ENCODE measurements around the gene SPAG16.
"Not testable (repeated sequence)": the region's sequence is repeated elsewhere in the genome, so short reads cannot be mapped to it uniquely, and the experiment has no call there.

Gene SPAG16

DNA sequence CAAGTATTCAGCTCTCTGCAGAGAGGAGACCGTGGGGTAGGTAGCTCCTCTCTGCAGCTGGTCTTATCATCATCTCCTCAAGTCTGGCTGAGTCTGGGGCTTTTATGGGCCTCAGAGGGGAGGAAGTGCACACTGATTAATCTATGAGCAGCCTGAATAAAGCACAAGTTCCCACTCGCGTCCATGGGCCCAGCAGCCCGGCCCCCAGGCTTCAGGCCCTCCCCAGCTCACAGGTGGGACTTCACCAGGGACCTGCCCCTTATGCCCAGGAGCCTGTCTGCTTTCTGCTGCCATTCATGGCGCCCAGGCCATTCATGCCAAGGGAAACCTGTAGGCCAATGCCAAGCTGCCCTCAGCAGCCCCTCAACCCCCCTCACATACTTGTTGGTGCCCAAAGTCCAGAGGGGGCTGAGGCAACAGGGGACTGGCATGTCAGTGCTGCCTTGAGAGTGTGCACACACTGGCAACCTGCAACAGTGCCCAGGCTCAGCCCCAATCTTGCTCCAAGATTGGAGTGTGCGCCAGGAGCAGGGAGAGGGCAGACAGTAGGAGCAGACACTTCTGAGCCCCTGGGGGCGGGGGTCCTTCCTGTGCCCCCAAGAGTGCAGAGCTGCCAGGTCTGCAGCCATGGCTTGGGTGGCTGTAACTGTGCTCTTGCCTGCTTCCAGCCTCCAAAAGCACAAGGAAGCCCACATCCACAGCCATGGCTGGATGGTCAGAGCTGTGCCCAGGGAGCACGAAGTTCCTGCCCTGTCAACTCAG, 751.0 kb downstream of the SPAG16 start:
- no peaks in the 10 kb centered on the region for H3K4me1 Mint-ChIP-seq
- no peaks in the 10 kb centered on the region for H3K36me3 Mint-ChIP-seq
- H3K27me3 Mint-ChIP-seq, result no peaks in the 10 kb centered on the region
- H3K9me3 Mint-ChIP-seq, result peaks cover 4% of the 10 kb centered on the region
- no peak overlapping the region for H3K27ac Mint-ChIP-seq
- H3K4me3 Mint-ChIP-seq, result no peak overlapping the region

DNA sequence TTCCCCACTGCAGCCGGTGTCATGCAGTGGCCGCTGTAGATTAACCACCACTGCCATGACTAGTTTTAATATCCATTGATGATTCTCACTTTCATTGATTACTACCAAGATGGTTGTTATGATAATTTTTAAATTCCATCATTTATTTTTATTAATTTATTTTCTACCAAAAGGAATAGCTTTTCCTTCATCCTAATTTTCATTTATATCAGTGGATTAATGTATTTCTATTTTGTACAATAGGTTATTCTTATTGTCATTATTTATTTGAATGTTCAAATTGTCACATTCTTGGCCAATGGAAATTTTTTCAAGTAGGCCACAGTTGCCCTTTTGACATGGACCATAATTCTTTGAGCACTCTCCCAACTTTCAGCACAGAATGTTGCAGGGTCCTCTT, 751.7 kb downstream of the SPAG16 start:
- Mint-ChIP-seq H3K4me1 (no peaks in the 10 kb centered on the region), H3K27ac (no peak overlapping the region), H3K4me3 (no peak overlapping the region), H3K27me3 (no peaks in the 10 kb centered on the region), H3K36me3 (no peaks in the 10 kb centered on the region), H3K9me3 (peaks cover 5% of the 10 kb centered on the region)

DNA sequence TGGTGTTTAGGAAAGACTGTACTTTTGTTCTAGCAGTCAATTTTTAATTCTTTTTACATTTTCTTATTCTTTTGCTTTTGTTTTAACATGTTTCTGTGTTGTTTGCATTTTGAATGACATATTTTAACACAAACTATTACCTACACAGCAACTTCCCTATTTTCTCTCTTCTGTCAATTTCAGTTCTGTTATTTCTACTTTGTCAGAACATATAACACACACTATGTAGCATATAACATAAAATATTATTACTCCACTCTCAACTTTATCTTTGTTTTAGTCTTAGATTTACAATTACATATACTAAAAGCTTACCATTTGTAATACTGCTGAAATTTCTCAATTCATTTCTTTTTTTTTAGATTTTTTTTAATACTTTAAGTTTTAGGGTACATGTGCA, 753.9 kb downstream of the SPAG16 start:
- Mint-ChIP-seq H3K27ac (no peak overlapping the region), H3K36me3 (no peaks in the 10 kb centered on the region), H3K4me1 (no peaks in the 10 kb centered on the region), H3K4me3 (no peak overlapping the region), H3K27me3 (no peaks in the 10 kb centered on the region), H3K9me3 (peaks cover 13% of the 10 kb centered on the region)

DNA sequence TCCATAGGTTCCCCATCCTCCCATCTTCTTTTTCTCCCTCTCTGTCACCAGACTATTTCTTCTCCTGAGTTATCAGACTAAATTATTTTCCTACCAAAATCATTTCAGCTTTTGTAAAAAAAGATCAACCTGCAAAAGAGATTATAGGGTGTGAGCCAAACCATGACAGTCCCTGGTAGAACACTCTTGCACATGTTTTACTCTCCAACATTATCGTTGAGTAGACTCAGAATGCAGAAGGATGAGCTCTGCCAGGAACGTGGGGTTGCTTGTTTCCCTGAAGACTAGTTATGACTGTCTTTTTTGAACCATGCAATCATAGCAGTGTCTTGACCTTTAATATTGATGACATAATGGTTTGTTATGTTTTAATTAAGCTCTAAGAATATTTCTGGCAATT, 766.5 kb downstream of the SPAG16 start:
- H3K4me1 Mint-ChIP-seq, result no peaks in the 10 kb centered on the region
- H3K27me3 Mint-ChIP-seq, result no peaks in the 10 kb centered on the region
- H3K36me3 Mint-ChIP-seq, result no peaks in the 10 kb centered on the region
- no peaks in the 10 kb centered on the region for H3K9me3 Mint-ChIP-seq
- H3K4me3 Mint-ChIP-seq, result no peak overlapping the region
- H3K27ac Mint-ChIP-seq, result no peak overlapping the region

DNA sequence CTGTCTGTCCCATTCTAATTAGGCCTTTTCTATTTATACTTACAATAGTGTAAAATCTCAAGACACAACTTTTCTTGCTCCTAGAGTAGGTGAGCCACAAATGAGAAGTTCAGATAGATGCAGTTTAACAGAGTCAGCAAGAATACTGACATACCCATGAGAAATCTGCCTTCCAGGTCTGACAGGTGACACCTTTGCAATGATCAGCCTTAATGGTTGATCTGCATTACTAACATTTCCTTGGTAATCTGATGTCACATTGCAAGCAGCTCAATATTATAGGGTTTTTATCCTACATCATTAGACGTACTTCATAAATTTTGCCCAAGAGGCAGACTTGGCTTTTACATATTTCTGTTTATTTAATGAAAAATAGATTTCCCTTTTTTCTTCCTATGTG, 767.3 kb downstream of the SPAG16 start:
- Mint-ChIP-seq H3K36me3 (no peaks in the 10 kb centered on the region), H3K27me3 (no peaks in the 10 kb centered on the region), H3K27ac (no peak overlapping the region), H3K9me3 (no peaks in the 10 kb centered on the region), H3K4me1 (no peaks in the 10 kb centered on the region), H3K4me3 (no peak overlapping the region)

DNA sequence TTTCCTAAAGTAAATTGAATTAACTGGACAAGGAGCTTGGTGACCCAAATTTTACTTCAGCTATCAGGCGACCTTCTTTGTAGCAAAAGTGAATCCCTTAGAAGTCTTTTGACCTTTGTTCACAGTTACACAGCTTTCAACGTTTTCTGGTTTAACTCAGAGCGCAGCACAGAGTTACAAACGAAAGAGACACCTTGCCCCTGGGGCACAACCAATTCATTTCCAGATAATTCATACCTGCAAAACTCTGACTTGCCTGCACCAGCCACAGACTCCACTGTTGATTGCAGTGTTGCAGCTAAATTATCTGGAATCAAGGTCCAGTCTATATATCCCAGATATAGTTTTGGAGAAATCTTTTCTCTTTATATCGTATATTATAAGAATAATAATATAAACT, 768.0 kb downstream of the SPAG16 start:
- Mint-ChIP-seq H3K9me3 (no peaks in the 10 kb centered on the region), H3K27me3 (no peaks in the 10 kb centered on the region), H3K36me3 (no peaks in the 10 kb centered on the region), H3K4me3 (no peak overlapping the region), H3K27ac (no peak overlapping the region), H3K4me1 (no peaks in the 10 kb centered on the region)

DNA sequence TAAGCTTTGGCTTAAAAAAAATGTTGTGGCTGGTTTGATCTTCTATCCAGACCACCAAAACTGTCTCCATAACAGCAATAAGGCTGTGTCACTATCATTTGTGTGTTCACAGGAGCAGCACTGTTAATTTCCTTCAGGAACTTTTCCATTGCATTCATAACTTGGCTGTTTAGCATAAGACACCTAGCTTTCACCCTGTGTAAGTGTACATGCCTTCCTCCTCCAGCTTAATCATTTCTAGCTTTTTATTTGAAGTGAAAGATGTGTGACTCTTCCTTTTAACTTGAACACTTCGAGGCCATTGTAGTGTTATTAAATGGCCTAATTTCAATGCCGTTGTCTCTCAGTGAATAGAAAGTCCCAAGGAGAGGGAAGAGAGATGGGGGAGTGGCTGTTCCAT, 773.7 kb downstream of the SPAG16 start:
- no peak overlapping the region for H3K27ac Mint-ChIP-seq
- H3K9me3 Mint-ChIP-seq, result no peaks in the 10 kb centered on the region
- H3K27me3 Mint-ChIP-seq, result no peaks in the 10 kb centered on the region
- H3K36me3 Mint-ChIP-seq, result no peaks in the 10 kb centered on the region
- H3K4me3 Mint-ChIP-seq, result no peak overlapping the region
- no peaks in the 10 kb centered on the region for H3K4me1 Mint-ChIP-seq

DNA sequence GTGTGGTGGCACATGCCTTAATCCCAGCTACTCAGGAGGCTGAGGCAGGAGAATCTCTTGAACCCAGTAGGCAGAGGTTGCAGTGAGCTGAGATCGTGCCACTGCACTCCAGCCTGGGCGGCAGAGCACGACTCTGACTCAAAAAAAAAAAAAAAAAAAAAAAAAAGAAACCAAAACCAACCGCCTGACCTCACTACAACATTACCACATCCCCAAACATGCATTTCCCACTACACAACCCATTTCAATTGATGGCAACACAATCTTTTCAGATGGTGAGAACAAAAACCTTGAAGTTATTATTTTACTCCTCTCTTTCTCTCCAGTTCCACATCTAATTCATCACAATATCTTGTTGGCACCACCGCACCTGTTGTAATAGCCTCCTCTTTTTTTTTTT, 778.0 kb downstream of the SPAG16 start:
- not testable (repeated sequence) for H3K9me3 Mint-ChIP-seq, H3K4me3 Mint-ChIP-seq, H3K36me3 Mint-ChIP-seq, H3K4me1 Mint-ChIP-seq, H3K27me3 Mint-ChIP-seq, H3K27ac Mint-ChIP-seq

DNA sequence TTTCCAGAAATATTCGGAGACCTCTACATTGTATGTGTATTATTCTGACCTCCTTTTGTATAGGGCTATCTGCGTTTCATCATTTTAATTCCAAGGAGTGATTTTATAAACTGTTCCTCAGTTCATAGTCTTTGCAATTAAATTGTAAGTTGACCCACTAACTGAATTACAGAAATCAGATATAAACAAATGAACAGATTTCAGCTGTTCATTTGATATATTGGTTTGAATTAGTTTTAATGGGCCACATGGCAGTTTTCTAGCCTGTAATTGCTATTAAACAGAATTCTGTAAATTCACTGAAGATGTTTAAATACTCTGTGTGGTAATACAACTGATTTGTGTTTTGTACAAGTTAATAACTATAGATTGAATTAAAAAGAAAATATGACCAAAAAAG, 780.2 kb downstream of the SPAG16 start:
- H3K9me3 Mint-ChIP-seq, result no peaks in the 10 kb centered on the region
- H3K4me3 Mint-ChIP-seq, result no peak overlapping the region
- H3K4me1 Mint-ChIP-seq, result no peaks in the 10 kb centered on the region
- H3K36me3 Mint-ChIP-seq, result no peaks in the 10 kb centered on the region
- no peaks in the 10 kb centered on the region for H3K27me3 Mint-ChIP-seq
- H3K27ac Mint-ChIP-seq, result no peak overlapping the region

DNA sequence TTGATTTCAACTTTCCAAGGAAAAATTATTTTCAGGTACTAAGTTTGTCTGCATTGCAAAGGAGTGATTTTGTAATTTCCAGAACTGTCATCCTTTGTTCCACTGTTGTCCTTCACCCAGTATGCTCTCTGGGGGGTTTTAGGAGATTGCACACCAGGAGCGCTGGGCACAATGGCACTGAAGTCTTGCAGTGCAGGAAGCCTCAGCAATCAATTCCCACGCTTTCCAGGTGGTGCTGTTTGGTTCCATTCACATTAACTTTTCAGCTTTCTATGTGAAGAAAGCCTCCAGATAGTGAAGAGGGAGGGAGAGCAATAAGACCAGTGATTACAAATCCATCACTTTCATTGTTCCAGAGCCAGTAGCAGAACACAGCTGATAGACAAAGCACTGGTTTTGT, 782.6 kb downstream of the SPAG16 start:
- Mint-ChIP-seq H3K27ac (no peak overlapping the region), H3K4me1 (no peaks in the 10 kb centered on the region), H3K9me3 (no peaks in the 10 kb centered on the region), H3K36me3 (no peaks in the 10 kb centered on the region), H3K4me3 (no peak overlapping the region), H3K27me3 (no peaks in the 10 kb centered on the region)

DNA sequence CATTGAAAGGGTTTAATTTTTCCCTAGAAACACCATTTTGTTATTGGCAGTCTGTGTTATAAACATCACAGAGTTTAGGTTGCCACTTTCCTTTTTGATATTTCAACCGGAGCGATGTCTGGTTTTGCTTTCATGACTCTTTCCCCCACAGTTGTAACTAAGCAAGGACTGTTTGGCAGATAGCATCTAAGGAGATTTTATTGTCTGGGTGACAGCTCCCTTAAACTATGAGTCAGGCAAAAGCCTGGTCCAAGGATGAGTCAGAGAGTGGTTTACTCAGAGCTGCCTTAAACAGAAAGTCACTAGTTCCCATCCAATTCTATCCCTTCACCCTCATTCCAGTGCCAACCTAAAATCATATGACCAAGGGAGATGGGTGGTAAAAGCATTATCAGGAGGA, 785.0 kb downstream of the SPAG16 start:
- H3K36me3 Mint-ChIP-seq, result no peaks in the 10 kb centered on the region
- no peaks in the 10 kb centered on the region for H3K4me1 Mint-ChIP-seq
- H3K27me3 Mint-ChIP-seq, result no peaks in the 10 kb centered on the region
- H3K27ac Mint-ChIP-seq, result no peak overlapping the region
- no peaks in the 10 kb centered on the region for H3K9me3 Mint-ChIP-seq
- no peak overlapping the region for H3K4me3 Mint-ChIP-seq

DNA sequence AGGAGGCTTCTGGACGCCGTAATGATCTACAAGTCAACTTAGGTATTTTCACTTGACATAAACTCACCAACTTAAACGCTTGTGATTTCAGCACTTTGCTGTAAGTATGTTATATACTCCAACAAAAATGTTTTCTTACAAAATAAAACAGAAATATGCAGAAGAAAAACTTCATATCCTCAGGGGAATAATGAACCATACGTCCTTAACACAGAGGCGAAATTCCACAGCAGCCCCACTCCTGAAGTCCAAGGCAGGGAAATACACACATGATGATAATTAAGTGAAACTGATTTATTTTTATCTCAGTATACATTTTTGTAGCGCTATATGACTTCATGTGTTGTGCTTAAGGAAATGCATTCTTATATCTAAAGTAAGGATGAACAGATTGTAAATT, 791.2 kb downstream of the SPAG16 start:
- no peaks in the 10 kb centered on the region for H3K9me3 Mint-ChIP-seq
- no peaks in the 10 kb centered on the region for H3K4me1 Mint-ChIP-seq
- H3K36me3 Mint-ChIP-seq, result no peaks in the 10 kb centered on the region
- no peak overlapping the region for H3K4me3 Mint-ChIP-seq
- no peak overlapping the region for H3K27ac Mint-ChIP-seq
- H3K27me3 Mint-ChIP-seq, result no peaks in the 10 kb centered on the region

DNA sequence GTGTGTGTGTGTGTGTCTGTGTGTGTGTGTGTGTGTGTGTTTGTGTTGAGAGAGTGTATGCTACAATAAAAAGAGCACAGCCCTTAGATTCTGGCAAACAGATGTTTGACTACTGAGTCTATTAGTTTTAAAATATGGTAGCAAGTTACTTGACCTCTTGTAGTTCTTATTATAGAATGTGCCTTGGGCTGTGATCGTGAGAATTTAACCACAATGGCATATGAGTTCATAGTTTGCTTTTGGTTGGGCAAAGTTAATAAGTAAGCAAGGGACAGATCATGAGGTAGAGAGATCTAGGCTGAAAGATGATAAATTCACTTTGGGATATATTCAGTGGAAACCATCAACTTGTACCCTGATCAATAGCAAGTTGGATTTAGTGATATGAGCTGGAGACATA, 792.3 kb downstream of the SPAG16 start:
- H3K27ac Mint-ChIP-seq, result no peak overlapping the region
- H3K4me3 Mint-ChIP-seq, result no peak overlapping the region
- no peaks in the 10 kb centered on the region for H3K9me3 Mint-ChIP-seq
- no peaks in the 10 kb centered on the region for H3K27me3 Mint-ChIP-seq
- no peaks in the 10 kb centered on the region for H3K36me3 Mint-ChIP-seq
- no peaks in the 10 kb centered on the region for H3K4me1 Mint-ChIP-seq

DNA sequence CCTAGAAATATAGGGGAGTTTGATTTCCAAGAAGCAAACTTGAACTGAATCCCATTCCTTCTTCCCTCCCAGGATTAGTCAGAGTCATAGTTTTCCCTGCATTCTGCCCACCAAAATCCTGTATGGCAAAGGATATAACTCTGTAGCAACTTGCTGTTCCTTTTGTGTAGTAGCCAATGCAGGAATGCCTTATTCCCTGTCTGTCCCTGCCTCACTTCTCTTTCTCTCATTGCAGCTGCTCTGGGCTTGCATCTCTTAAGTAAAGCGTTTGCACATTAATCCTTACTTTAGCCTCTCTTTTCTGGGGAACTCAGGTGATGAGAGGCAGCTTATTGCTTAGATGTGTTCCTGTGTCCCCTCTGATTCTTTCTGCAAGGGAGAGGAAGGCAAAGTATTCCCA, 793.5 kb downstream of the SPAG16 start:
- H3K9me3 Mint-ChIP-seq, result no peaks in the 10 kb centered on the region
- no peak overlapping the region for H3K4me3 Mint-ChIP-seq
- no peak overlapping the region for H3K27ac Mint-ChIP-seq
- H3K4me1 Mint-ChIP-seq, result no peaks in the 10 kb centered on the region
- H3K27me3 Mint-ChIP-seq, result no peaks in the 10 kb centered on the region
- no peaks in the 10 kb centered on the region for H3K36me3 Mint-ChIP-seq

DNA sequence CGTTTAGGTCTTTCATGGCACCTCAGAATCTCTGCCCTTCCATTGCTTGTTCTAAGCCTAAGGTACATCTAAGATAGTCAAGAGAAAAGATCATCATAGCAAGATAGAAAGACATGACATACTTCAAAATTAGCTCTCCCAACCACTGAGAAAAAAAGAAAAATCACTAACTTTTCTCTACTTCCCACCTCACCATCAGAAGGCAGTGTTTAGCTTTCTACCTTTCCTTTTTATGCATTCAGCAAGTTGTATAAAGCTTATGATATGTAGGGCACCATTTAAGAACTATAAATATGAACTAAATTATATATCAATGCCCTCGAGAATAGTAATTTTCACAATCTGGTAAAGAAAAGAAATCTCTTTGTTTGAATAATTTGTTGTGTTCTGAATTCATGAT, 794.8 kb downstream of the SPAG16 start:
- no peaks in the 10 kb centered on the region for H3K36me3 Mint-ChIP-seq
- no peaks in the 10 kb centered on the region for H3K27me3 Mint-ChIP-seq
- H3K4me1 Mint-ChIP-seq, result no peaks in the 10 kb centered on the region
- H3K4me3 Mint-ChIP-seq, result no peak overlapping the region
- no peak overlapping the region for H3K27ac Mint-ChIP-seq
- no peaks in the 10 kb centered on the region for H3K9me3 Mint-ChIP-seq

DNA sequence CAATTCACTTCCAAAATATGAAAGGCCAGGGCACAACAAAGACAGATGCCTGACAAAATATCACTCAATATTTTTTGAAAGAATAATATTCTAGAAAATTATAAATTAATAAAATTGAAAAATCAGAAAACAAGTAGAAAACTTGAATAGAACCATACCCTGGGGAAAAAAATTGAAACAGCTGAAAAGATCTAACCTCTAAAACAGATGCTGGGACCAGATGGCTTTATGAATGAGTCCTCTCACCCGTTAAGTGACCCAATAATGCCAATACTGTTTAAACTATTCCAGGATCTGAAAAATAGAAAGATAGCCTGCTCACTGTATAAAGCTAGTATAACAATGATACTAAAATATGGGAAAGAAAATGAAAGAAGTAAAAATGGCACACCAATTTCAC, 804.3 kb downstream of the SPAG16 start:
- H3K27ac Mint-ChIP-seq, result no peak overlapping the region
- H3K4me1 Mint-ChIP-seq, result no peaks in the 10 kb centered on the region
- H3K4me3 Mint-ChIP-seq, result no peak overlapping the region
- H3K27me3 Mint-ChIP-seq, result no peaks in the 10 kb centered on the region
- no peaks in the 10 kb centered on the region for H3K36me3 Mint-ChIP-seq
- H3K9me3 Mint-ChIP-seq, result no peaks in the 10 kb centered on the region

DNA sequence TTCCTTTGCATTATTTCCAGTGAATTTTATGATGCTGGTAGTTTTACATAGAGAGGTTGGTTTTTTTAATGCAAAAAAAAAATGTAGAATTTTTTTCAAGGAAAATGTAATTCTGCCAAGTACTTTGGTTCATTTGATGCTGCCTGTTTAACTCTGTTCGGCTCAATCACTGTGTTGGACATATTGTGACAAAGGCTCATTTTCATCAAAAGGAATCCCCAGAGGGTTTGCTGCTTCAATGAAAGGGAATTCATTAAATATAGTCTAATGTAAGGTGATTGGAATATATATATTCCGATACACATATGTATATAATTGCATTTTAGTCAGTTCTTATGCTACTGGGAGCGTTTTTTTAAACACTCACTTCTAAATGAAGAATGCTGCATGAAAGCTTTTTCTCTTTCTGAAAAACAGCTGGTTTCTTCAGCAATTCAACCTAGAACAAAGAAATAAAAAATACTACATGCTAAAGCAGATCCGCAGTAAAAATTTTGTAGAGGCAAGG, 812.0 kb downstream of the SPAG16 start:
- Mint-ChIP-seq H3K27me3 (no peaks in the 10 kb centered on the region), H3K4me1 (no peaks in the 10 kb centered on the region), H3K9me3 (no peaks in the 10 kb centered on the region), H3K36me3 (no peaks in the 10 kb centered on the region), H3K27ac (no peak overlapping the region), H3K4me3 (no peak overlapping the region)
